Liver (tissue), 9 donors: ENCODE measurements around the gene PTPRN2. TPM values are rescaled to one million over a fixed set of nuclear protein-coding genes. Genes with fewer than 3 reads are reported as not detected.

ENCODE experiments used
- DNase-seq: peaks from one replicate; pipeline ENCODE4 v3.0.0-alpha.2; 2017; ENCODE audit warnings: low spot score
- H3K27ac ChIP-seq, 2 donors: one replicate each; pipeline ENCODE4 v1.7.0; 2013; ENCODE audit warnings: inconsistent platforms in 2 of 2, low read length in 2 of 2, control low read depth in 1 of 2, low read depth in 1 of 2, mild to moderate bottlenecking in 1 of 2
- H3K27me3 ChIP-seq, 4 donors: one replicate each; pipeline versions ENCODE4 v1.6.1 to v1.7.0; 2013; ENCODE audit warnings: low read length in 3 of 4, inconsistent platforms in 1 of 4, mild to moderate bottlenecking in 1 of 4, moderate library complexity in 1 of 4; ENCODE audit not compliant: control insufficient read depth in 4 of 4, insufficient read depth in 4 of 4
- H3K36me3 ChIP-seq, 4 donors: one replicate each; pipeline versions ENCODE4 v1.6.1 to v1.7.0; 2013; ENCODE audit warnings: low read length in 3 of 4, mild to moderate bottlenecking in 3 of 4, low read depth in 1 of 4, moderate library complexity in 1 of 4; ENCODE audit not compliant: control insufficient read depth in 4 of 4, insufficient read depth in 3 of 4
- H3K4me1 ChIP-seq, 4 donors: one replicate each; pipeline versions ENCODE4 v1.6.1 to v1.7.0; 2013; ENCODE audit warnings: low read length in 3 of 4, mild to moderate bottlenecking in 3 of 4, moderate library complexity in 1 of 4; ENCODE audit not compliant: control insufficient read depth in 4 of 4, insufficient read depth in 4 of 4
- H3K4me3 ChIP-seq, 3 donors: one replicate each; pipeline versions ENCODE4 v1.6.1 to v1.7.0; 2013; ENCODE audit warnings: low read length in 3 of 3, control low read depth in 1 of 3, low read depth in 1 of 3, mild to moderate bottlenecking in 1 of 3
- H3K9ac ChIP-seq, 2 donors: one replicate each; pipeline ENCODE4 v1.7.0; 2013; ENCODE audit warnings: low read length in 2 of 2, mild to moderate bottlenecking in 2 of 2, moderate library complexity in 2 of 2, control low read depth in 1 of 2, low read depth in 1 of 2
- H3K9me3 ChIP-seq, 4 donors: one replicate each; pipeline versions ENCODE4 v1.6.1 to v1.7.0; 2013; ENCODE audit warnings: low read length in 3 of 4; ENCODE audit not compliant: control insufficient read depth in 4 of 4
- EGR1 ChIP-seq, 2 donors: IDR thresholded peaks; 2 replicates each; pipeline ENCODE4 v1.6.1; 2016 to 2018; ENCODE audit warnings: antibody characterized with exemption in 2 of 2, low read depth in 2 of 2
- FOXA1 ChIP-seq: IDR thresholded peaks from 2 replicates; pipeline ENCODE4 v1.6.1; 2016; ENCODE audit warnings: antibody characterized with exemption
- FOXA2 ChIP-seq: IDR thresholded peaks from 2 replicates; pipeline ENCODE4 v1.6.1; 2016; ENCODE audit warnings: antibody characterized with exemption
- GABPA ChIP-seq, 2 donors: IDR thresholded peaks in 1 of 2; conservative IDR thresholded peaks in 1 of 2; 2 replicates each; pipeline ENCODE4 v1.6.1; 2016; ENCODE audit warnings: antibody characterized with exemption in 2 of 2, mild to moderate bottlenecking in 1 of 2, moderate library complexity in 1 of 2
- HNF4A ChIP-seq, 2 donors: conservative IDR thresholded peaks; 2 replicates each; pipeline ENCODE4 v1.6.1; 2016; ENCODE audit warnings: antibody characterized with exemption in 2 of 2, mild to moderate bottlenecking in 2 of 2
- HNF4G ChIP-seq: IDR thresholded peaks from 2 replicates; pipeline ENCODE4 v1.6.1; 2016; ENCODE audit warnings: antibody characterized with exemption
- JUND ChIP-seq, 2 donors: IDR thresholded peaks; 2 replicates each; pipeline ENCODE4 v1.6.1; 2016; ENCODE audit warnings: antibody characterized with exemption in 2 of 2
- NR2F2 ChIP-seq: IDR thresholded peaks from 2 replicates; pipeline ENCODE4 v1.6.1; 2016; ENCODE audit warnings: antibody characterized with exemption
- RAD21 ChIP-seq, 2 donors: IDR thresholded peaks; 2 replicates each; pipeline ENCODE4 v1.6.1; 2016; ENCODE audit warnings: antibody characterized with exemption in 2 of 2, mild to moderate bottlenecking in 2 of 2
- REST ChIP-seq: IDR thresholded peaks from 2 replicates; pipeline ENCODE4 v1.6.1; 2016; ENCODE audit warnings: antibody characterized with exemption, mild to moderate bottlenecking
- RXRA ChIP-seq, 2 donors: IDR thresholded peaks; 2 replicates each; pipeline ENCODE4 v1.6.1; 2017 to 2018; ENCODE audit warnings: antibody characterized with exemption in 2 of 2, mild to moderate bottlenecking in 1 of 2
- SP1 ChIP-seq: IDR thresholded peaks from 2 replicates; pipeline ENCODE4 v1.6.1; 2018; ENCODE audit warnings: antibody characterized with exemption, mild to moderate bottlenecking
- TAF1 ChIP-seq: conservative IDR thresholded peaks from 2 replicates; pipeline ENCODE4 v1.6.1; 2016; ENCODE audit warnings: antibody characterized with exemption, mild to moderate bottlenecking
- YY1 ChIP-seq: IDR thresholded peaks from 2 replicates; pipeline ENCODE4 v1.6.1; 2016; ENCODE audit warnings: antibody characterized with exemption, mild to moderate bottlenecking
- WGBS: extraction: QIAGEN DNeasy Blood & Tissue Kit; methylation state at CpG from one replicate; pipeline ENCODE4 v1.1.7; 2013; 5-methylcytosine and 5-hydroxymethylcytosine counted together
- polyA plus RNA-seq, 2 donors: library from polyadenylated mRNA; stranded (reverse) in 1 of 2; unstranded in 1 of 2; fragments of 200-250 nt in 1 of 2; fragments of >200 nt in 1 of 2; fragmentation: Nextera tagmentation in 1 of 2; extraction: Ambion mirVana in 1 of 2; gene quantifications; one replicate each; pipeline versions ENCODE4 v1.2.1 to v1.2.3, GENCODE V29; 2013 to 2015
- total RNA-seq, 2 donors: library from RNA; depleted of rRNA; stranded (reverse); fragments of >200 nt; gene quantifications; one replicate each; pipeline ENCODE4 v1.2.3, GENCODE V29; 2014
- TF ChIP-seq, protein P1 (sequence below): IDR thresholded peaks from 2 replicates; pipeline ENCODE4 v1.6.1; 2016; ENCODE audit warnings: antibody characterized with exemption
- TF ChIP-seq, protein P2 (sequence below): fragments of 150-350 bp; IDR thresholded peaks from 2 replicates; pipeline ENCODE4 v1.5.1; 2017; ENCODE audit warnings: improper control_type of control experiment, low read depth, low read length; ENCODE audit not compliant: missing input control
- TF ChIP-seq, protein P3 (sequence below): IDR thresholded peaks from 2 replicates; pipeline ENCODE4 v1.6.1; 2016; ENCODE audit warnings: antibody characterized with exemption
- TF ChIP-seq, protein P4 (sequence below): IDR thresholded peaks from 2 replicates; pipeline ENCODE4 v1.6.1; 2016; ENCODE audit warnings: antibody characterized with exemption
- donor health status: healthy.
- donor health status: healthy.
- donor health status: healthy.
- donor health status: healthy.
- donor health status: healthy.

Gene PTPRN2
- total and polyA plus RNA-seq, 4 donors: 0.75 to 1.9 (median 1.1) TPM

DNA sequence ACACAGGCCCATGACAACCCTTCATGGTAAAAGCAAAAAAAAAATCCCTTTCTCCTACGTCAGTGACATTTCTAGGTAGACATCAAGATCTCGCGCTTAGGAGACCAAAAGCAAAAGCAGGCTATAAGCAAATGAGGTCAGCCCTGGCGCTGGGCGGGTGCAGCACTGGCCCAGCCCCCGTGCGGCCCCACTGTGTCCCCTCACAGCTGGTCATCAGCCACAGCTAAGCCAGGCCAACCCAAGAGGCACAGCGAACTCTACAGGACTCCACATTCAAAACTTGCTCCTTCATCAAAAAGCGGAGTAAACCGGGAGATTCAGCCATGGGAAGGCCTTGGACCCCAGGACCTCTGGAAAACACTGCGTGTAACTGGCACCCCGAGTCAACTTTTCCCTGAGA is 113.7 kb downstream of the PTPRN2 start:
- Histone ChIP-seq H3K9ac (no peak overlapping the region), H3K9me3 (no peaks in the 10 kb centered on the region), H3K4me3 (no peak overlapping the region), H3K4me1 (no peaks in the 10 kb centered on the region), H3K36me3 (no peaks in the 10 kb centered on the region), H3K27me3 (no peaks in the 10 kb centered on the region), H3K27ac (no peak overlapping the region)
- TF ChIP-seq HNF4G: no peak
- TF ChIP-seq FOXA1: no peak
- no peak for TF ChIP-seq EGR1 (IDR thresholded peaks at IDR 0.05; ENCODE audit: low read depth in 2 of 2)
- no peak for TF ChIP-seq NR2F2
- no peak for TF ChIP-seq RAD21 (IDR thresholded peaks at IDR 0.05)
- TF ChIP-seq, protein P1, sequence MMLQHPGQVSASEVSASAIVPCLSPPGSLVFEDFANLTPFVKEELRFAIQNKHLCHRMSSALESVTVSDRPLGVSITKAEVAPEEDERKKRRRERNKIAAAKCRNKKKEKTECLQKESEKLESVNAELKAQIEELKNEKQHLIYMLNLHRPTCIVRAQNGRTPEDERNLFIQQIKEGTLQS: no peak
- TF ChIP-seq TAF1: no peak
- TF ChIP-seq, protein P2, sequence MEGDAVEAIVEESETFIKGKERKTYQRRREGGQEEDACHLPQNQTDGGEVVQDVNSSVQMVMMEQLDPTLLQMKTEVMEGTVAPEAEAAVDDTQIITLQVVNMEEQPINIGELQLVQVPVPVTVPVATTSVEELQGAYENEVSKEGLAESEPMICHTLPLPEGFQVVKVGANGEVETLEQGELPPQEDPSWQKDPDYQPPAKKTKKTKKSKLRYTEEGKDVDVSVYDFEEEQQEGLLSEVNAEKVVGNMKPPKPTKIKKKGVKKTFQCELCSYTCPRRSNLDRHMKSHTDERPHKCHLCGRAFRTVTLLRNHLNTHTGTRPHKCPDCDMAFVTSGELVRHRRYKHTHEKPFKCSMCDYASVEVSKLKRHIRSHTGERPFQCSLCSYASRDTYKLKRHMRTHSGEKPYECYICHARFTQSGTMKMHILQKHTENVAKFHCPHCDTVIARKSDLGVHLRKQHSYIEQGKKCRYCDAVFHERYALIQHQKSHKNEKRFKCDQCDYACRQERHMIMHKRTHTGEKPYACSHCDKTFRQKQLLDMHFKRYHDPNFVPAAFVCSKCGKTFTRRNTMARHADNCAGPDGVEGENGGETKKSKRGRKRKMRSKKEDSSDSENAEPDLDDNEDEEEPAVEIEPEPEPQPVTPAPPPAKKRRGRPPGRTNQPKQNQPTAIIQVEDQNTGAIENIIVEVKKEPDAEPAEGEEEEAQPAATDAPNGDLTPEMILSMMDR: no peak
- TF ChIP-seq RXRA (IDR thresholded peaks at IDR 0.05): no peak
- TF ChIP-seq GABPA (IDR thresholded peaks at IDR 0.05 in 1 of 2, conservative IDR thresholded peaks at IDR 0.05 in 1 of 2): no peak
- TF ChIP-seq, protein P3, sequence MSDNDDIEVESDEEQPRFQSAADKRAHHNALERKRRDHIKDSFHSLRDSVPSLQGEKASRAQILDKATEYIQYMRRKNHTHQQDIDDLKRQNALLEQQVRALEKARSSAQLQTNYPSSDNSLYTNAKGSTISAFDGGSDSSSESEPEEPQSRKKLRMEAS: no peak
- no peak for TF ChIP-seq REST
- TF ChIP-seq, protein P4, sequence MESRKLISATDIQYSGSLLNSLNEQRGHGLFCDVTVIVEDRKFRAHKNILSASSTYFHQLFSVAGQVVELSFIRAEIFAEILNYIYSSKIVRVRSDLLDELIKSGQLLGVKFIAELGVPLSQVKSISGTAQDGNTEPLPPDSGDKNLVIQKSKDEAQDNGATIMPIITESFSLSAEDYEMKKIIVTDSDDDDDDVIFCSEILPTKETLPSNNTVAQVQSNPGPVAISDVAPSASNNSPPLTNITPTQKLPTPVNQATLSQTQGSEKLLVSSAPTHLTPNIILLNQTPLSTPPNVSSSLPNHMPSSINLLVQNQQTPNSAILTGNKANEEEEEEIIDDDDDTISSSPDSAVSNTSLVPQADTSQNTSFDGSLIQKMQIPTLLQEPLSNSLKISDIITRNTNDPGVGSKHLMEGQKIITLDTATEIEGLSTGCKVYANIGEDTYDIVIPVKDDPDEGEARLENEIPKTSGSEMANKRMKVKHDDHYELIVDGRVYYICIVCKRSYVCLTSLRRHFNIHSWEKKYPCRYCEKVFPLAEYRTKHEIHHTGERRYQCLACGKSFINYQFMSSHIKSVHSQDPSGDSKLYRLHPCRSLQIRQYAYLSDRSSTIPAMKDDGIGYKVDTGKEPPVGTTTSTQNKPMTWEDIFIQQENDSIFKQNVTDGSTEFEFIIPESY: no peak
- TF ChIP-seq HNF4A (conservative IDR thresholded peaks at IDR 0.05): no peak
- no peak for TF ChIP-seq FOXA2
- TF ChIP-seq YY1: no peak
- TF ChIP-seq JUND (IDR thresholded peaks at IDR 0.05): no peak
- no peak for TF ChIP-seq SP1
- no peak for DNase-seq
- 84% methylated on average over 12 of the region's 12 CpGs for WGBS
